Fibroblast of the aortic adventitia (primary cell): ENCODE measurements around the gene NRG3. TPM values are rescaled to one million over a fixed set of nuclear protein-coding genes. Genes with fewer than 3 reads are reported as not detected.

Experiments
- DNase-seq: peaks from one replicate; pipeline ENCODE4 v3.0.0-alpha.2; 2010; ENCODE audit warnings: low read depth
- H3K4me3 ChIP-seq: 2 replicates; pipeline ENCODE4 v1.5.1; 2011; ENCODE audit warnings: low read depth, mild to moderate bottlenecking, control low read depth, low read length, moderate library complexity
- total RNA-seq: library from RNA; depleted of rRNA; stranded (reverse); fragments of >200 nt; gene quantifications from 2 replicates; pipeline ENCODE4 v1.2.3, GENCODE V29; 2012; ENCODE audit warnings: low replicate concordance
- TF ChIP-seq, protein P1 (sequence below): IDR thresholded peaks from 2 replicates; pipeline ENCODE4 v1.5.1; 2011; ENCODE audit warnings: mild to moderate bottlenecking, low read length, control low read depth, inconsistent platforms; ENCODE audit not compliant: insufficient read depth

NRG3 gene
- total RNA-seq, 1 donor: not detected

DNA sequence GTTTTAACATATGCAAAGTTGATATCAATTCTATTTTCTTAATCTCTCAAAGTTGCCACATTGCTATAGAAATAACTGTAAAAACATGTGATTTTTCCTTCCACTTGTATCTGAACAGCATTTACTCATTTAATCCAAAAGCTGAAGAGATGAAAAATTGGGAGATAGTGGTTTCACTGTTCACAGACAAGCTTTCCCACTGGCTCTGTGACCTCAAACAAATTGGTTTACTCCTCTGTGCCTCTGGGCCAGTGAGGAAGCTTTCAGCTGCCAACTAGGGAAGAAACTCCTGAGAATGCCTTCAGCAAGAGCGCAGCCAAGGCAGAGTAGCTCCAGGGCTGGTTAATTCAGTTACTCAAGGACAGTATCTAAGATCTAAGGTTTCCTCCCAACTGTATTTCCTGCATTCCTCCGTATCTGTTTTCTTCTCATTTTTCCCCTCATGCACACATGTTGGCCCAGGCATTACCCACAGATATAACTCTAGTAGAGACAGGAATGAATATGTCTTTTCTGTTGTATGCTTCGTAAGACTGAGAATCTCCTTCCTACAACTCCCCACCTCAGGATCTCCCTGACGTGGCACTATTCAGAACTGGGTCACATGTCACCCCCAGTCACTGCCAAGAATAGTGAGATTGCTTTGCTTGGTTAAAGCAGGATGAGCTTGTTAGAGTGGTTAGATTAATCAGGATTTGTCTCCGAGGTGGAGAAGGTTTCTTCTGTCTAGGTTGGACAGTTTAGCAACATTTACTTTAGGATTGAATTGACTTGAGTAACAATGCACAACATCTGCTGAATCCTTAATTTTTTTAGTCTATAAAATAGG, 315.7 kb downstream of the NRG3 start:
- no peak overlapping the region for H3K4me3 ChIP-seq
- DNase-seq: peak; percentile 0
- TF ChIP-seq, protein P1, sequence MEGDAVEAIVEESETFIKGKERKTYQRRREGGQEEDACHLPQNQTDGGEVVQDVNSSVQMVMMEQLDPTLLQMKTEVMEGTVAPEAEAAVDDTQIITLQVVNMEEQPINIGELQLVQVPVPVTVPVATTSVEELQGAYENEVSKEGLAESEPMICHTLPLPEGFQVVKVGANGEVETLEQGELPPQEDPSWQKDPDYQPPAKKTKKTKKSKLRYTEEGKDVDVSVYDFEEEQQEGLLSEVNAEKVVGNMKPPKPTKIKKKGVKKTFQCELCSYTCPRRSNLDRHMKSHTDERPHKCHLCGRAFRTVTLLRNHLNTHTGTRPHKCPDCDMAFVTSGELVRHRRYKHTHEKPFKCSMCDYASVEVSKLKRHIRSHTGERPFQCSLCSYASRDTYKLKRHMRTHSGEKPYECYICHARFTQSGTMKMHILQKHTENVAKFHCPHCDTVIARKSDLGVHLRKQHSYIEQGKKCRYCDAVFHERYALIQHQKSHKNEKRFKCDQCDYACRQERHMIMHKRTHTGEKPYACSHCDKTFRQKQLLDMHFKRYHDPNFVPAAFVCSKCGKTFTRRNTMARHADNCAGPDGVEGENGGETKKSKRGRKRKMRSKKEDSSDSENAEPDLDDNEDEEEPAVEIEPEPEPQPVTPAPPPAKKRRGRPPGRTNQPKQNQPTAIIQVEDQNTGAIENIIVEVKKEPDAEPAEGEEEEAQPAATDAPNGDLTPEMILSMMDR: no peak

DNA sequence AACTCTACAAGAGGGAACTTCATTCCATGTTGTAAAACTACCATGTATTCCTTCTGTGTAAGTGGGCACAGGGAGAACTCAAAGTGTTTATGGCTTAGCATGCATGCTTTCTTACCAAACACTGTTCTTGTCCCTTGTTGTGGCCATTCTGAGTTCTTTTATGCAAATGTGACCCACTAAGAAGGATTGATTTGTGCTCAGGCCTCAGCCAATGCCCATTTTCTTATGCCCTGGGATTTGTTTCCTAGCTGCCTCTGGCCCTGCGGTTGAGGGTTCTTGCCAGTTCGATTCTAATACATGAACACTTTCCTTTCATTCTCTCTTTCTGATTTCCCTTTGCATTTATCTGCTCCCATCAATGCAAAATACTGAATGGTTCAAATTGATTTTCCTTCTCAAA, 316.7 kb downstream of the NRG3 start:
- no peak for DNase-seq
- no peak overlapping the region for H3K4me3 ChIP-seq
- TF ChIP-seq, protein P1: no peak

DNA sequence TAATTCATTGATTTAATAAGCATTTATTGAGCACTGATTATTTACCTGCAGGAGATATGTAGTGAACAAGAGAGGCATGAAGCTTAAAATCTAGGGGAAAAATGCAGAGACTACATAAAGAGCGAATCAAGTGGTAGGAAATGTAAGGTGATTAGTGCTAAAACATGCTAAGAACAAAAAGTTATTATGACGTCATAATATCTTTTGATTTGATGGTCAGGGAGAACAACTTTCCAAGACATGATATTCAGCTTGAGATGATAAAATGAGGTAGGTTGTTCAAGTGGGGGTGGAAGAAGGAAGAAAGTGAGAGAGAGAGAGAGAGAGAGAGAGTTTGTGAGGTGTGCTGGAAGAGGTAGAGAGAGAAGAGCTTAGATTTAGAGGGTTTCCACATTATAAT, 317.7 kb downstream of the NRG3 start:
- TF ChIP-seq, protein P1: no peak
- no peak for DNase-seq
- H3K4me3 ChIP-seq: no peak overlapping the region

DNA sequence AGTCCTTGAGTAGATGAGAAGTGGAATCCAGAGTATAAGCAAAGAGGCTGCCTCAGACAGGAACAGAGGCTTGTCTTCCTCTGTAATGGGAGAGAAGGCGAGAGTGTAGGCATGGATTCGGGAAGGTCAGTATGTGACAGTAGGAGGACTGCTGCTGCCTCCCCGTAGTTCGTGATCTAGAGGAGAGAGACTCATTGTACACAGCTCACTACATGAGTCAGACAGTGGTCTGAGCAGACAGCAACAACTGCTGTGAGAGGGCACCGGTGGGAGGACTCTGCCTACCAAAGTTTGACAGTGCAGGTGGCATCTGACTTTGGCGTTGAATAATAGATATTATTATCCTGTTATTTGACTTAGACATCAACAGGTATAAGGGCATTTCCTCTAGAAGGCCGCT, 319.4 kb downstream of the NRG3 start:
- no peak for DNase-seq
- H3K4me3 ChIP-seq: no peak overlapping the region
- TF ChIP-seq, protein P1: no peak

DNA sequence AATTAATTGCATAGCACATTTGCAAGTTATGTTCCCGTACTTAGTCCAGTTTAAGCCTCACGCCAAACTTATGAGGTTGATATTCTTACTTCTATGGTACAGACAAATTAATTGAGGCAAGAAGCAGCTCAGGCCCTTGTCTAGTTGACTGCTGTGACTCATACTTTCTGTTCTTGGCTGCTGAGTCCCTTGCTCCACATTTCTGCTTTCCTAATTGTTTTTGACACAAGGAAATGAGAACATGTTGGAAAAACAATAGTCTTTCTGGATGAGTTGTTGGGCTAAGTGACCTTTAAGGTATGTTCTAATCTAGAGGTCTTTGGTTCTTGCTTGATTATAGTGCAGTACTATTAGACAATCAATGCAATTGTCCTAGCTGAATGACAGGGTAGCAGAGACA, 331.8 kb downstream of the NRG3 start:
- no peak overlapping the region for H3K4me3 ChIP-seq
- TF ChIP-seq, protein P1: no peak
- peak; percentile 1 for DNase-seq

DNA sequence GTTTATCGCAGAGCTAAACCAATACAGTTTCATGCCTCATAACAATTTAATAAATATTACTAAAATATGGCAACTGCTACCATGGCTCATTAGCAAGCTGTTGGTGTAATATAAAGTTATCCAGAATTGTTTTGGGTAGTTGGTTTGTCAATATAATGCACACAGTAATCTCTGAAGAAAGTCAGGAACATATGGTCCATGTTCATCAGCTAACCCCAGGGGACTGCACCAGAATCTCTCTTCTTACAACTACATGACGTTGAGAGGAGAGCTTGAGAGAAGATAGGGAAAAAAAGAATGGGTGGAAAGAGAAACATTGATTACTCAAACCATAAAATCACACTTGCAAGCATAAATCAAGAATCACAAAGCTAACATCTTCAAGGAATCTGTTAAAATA, 333.7 kb downstream of the NRG3 start:
- DNase-seq: no peak
- TF ChIP-seq, protein P1: no peak
- no peak overlapping the region for H3K4me3 ChIP-seq

DNA sequence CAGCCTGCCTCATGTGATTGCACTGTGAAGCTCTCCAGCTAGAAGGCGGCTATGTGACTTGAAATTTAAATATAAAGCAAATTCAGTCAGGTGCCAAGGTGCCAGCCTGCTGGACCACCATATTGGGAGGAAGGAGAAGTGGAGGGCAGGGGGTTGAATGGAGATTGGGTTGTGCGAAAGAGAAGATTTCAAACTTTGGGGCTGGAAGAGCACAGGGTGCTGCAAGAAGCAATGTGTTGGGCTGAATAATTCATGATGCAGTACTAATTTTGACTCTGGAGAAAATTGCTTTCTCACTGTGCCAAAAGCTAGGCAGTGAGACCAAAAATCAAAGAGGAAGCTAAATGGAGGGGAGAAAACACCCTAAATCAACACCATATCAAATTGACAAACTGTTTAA, 335.3 kb downstream of the NRG3 start:
- TF ChIP-seq, protein P1: no peak
- no peak overlapping the region for H3K4me3 ChIP-seq
- no peak for DNase-seq
